IMR-90 (cell line): ENCODE data around the gene EYS.

ENCODE experiments used
- BHLHE40 ChIP-seq: fragments of 150-350 bp; IDR thresholded peaks from 2 replicates; pipeline ENCODE4 v1.6.1; 2016; ENCODE audit warnings: mild to moderate bottlenecking, low read depth, low read length
- CEBPB ChIP-seq: IDR thresholded peaks from 2 replicates; pipeline ENCODE4 v1.6.1; 2012; ENCODE audit warnings: low read depth, low read length, improper control_type of control experiment
- CTCF ChIP-seq: conservative IDR thresholded peaks from 2 replicates; pipeline ENCODE4 v1.5.1; 2012; ENCODE audit warnings: mild to moderate bottlenecking, low read depth, low read length, improper control_type of control experiment
- ELK1 ChIP-seq: fragments of 150-350 bp; IDR thresholded peaks from 2 replicates; pipeline ENCODE4 v1.6.1; 2016; ENCODE audit warnings: low read depth, mild to moderate bottlenecking, low read length, moderate library complexity, borderline replicate concordance
- FOS ChIP-seq: fragments of 150-350 bp; IDR thresholded peaks from 2 replicates; pipeline ENCODE4 v1.6.1; 2016; ENCODE audit warnings: low read depth, low read length
- MAFK ChIP-seq: IDR thresholded peaks from 2 replicates; pipeline ENCODE4 v1.6.1; 2012; ENCODE audit warnings: low read depth, low read length, improper control_type of control experiment
- MXI1 ChIP-seq: IDR thresholded peaks from 2 replicates; pipeline ENCODE4 v1.6.1; 2012; ENCODE audit warnings: low read depth, mild to moderate bottlenecking, low read length, moderate library complexity, borderline replicate concordance
- POLR2A ChIP-seq: IDR thresholded peaks from 2 replicates; pipeline ENCODE4 v1.6.1; 2012; ENCODE audit warnings: mild to moderate bottlenecking, low read depth, low read length
- RAD21 ChIP-seq: IDR thresholded peaks from 2 replicates; pipeline ENCODE4 v1.6.1; 2012; ENCODE audit warnings: low read length, improper control_type of control experiment
- RCOR1 ChIP-seq: IDR thresholded peaks from 2 replicates; pipeline ENCODE4 v1.6.1; 2012; ENCODE audit warnings: mild to moderate bottlenecking, low read length, improper control_type of control experiment; ENCODE audit not compliant: insufficient replicate concordance
- RFX5 ChIP-seq: IDR thresholded peaks from 2 replicates; pipeline ENCODE4 v1.8.0; 2012; ENCODE audit warnings: low read depth, mild to moderate bottlenecking, low read length, moderate library complexity
- SMC3 ChIP-seq: fragments of 150-350 bp; IDR thresholded peaks from 2 replicates; pipeline ENCODE4 v1.6.1; 2016; ENCODE audit warnings: low read depth, mild to moderate bottlenecking, antibody characterized with exemption, low read length, moderate library complexity
- USF2 ChIP-seq: fragments of 150-350 bp; IDR thresholded peaks from 2 replicates; pipeline ENCODE4 v1.6.1; 2017; ENCODE audit warnings: mild to moderate bottlenecking, antibody characterized with exemption, low read length, low read depth

GRCh38 chr6:64155063-64155462 lies 1552.0 kb downstream of the EYS start:
- TF ChIP-seq CTCF (no peak), POLR2A (no peak), RAD21 (no peak), ELK1 (no peak), SMC3 (no peak), MXI1 (no peak), FOS (no peak), RCOR1 (no peak), MAFK (no peak), USF2 (no peak), BHLHE40 (no peak), RFX5 (no peak), CEBPB (no peak)
